WERI-Rb-1 (cell line): ENCODE data around the gene C12orf60.
A peak's percentile ranks its signal among the peaks of the same experiment; 100 is the strongest.

ENCODE experiments used
- DNase-seq: peaks from one replicate; pipeline ENCODE4 v3.0.0-alpha.2; 2020
- H3K27ac ChIP-seq: fragments of 250-450 bp; sonication (Bioruptor Pico); 2 replicates; pipeline ENCODE4 v1.5.1; 2020; ENCODE audit warnings: mild to moderate bottlenecking, moderate library complexity
- H3K27me3 ChIP-seq: fragments of 250-450 bp; sonication (Bioruptor Pico); 2 replicates; pipeline ENCODE4 v1.5.1; 2021; ENCODE audit warnings: mild to moderate bottlenecking, low read depth, moderate library complexity; ENCODE audit not compliant: insufficient read depth, severe bottlenecking
- H3K36me3 ChIP-seq: fragments of 250-450 bp; sonication (Bioruptor Pico); 2 replicates; pipeline ENCODE4 v1.5.1; 2020; ENCODE audit warnings: mild to moderate bottlenecking, moderate library complexity
- H3K4me3 ChIP-seq: 2 replicates; pipeline ENCODE4 v1.5.1; 2011; ENCODE audit warnings: low read depth, mild to moderate bottlenecking, control low read depth, low read length
- H3K9me3 ChIP-seq: fragments of 250-450 bp; sonication (Bioruptor Pico); 2 replicates; pipeline ENCODE4 v1.5.1; 2021; ENCODE audit warnings: mild to moderate bottlenecking, moderate library complexity; ENCODE audit not compliant: severe bottlenecking
- TF ChIP-seq, protein P1 (sequence below): IDR thresholded peaks from 2 replicates; pipeline ENCODE4 v1.5.1; 2011; ENCODE audit warnings: low read depth, mild to moderate bottlenecking, control low read depth, inconsistent platforms, low read length

C12orf60 gene

DNA sequence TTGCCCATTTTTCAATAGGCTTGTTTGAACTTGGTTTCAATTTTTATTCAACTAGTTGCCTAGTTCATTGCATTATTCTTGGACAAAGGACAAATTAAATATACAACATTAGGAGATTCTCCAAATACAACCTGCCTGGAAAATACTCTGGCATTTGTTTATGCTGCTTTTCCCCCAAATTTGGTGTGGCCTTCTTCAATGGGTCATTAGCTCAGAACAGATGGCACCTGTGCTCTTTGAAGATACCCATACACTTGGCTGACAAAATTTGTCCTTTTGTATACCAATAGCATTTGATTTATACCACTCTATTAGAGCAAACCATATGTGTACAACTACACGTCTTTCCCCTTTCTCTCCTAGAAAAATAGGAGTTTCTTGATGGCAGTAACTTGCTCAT is 35.9 kb upstream of the C12orf60 start:
- H3K27ac ChIP-seq: no peak overlapping the region
- H3K27me3 ChIP-seq: no peaks in the 10 kb centered on the region
- peaks cover 13% of the 10 kb centered on the region for H3K36me3 ChIP-seq
- no peak overlapping the region for H3K4me3 ChIP-seq
- H3K9me3 ChIP-seq: peaks cover 5% of the 10 kb centered on the region
- DNase-seq: no peak
- TF ChIP-seq, protein P1, sequence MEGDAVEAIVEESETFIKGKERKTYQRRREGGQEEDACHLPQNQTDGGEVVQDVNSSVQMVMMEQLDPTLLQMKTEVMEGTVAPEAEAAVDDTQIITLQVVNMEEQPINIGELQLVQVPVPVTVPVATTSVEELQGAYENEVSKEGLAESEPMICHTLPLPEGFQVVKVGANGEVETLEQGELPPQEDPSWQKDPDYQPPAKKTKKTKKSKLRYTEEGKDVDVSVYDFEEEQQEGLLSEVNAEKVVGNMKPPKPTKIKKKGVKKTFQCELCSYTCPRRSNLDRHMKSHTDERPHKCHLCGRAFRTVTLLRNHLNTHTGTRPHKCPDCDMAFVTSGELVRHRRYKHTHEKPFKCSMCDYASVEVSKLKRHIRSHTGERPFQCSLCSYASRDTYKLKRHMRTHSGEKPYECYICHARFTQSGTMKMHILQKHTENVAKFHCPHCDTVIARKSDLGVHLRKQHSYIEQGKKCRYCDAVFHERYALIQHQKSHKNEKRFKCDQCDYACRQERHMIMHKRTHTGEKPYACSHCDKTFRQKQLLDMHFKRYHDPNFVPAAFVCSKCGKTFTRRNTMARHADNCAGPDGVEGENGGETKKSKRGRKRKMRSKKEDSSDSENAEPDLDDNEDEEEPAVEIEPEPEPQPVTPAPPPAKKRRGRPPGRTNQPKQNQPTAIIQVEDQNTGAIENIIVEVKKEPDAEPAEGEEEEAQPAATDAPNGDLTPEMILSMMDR: no peak

DNA sequence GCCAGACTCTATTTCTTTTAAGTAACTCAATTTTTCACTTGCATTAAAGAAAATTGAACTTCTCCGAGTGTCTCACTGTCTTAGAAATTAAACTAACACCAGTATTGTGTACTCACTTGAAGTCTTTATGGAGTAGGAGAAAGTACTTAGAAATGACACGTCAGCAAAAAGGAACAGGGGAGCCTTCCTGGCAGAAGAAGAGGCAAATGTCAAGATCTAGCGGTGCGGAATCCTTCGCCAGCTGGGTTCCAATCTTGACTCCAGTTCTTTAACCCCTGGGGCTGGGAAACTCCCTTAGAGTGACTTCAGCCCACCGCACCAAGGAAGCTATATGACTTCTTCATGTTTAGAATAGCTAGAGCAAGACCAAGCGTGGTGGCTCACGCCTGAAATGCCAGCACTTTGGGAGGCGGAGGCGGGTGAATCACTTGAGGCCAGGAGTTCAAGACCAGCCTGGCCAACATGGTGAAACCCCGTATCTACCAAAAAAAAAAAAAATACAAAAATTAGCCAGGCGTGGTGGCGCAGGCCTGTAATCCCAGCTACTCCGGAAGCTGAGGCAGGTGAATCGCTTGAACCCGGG is 34.6 kb upstream of the C12orf60 start:
- TF ChIP-seq, protein P1: no peak
- peaks cover 13% of the 10 kb centered on the region for H3K36me3 ChIP-seq
- peak overlapping the region; percentile 98 for H3K27ac ChIP-seq
- peaks cover 5% of the 10 kb centered on the region for H3K9me3 ChIP-seq
- H3K4me3 ChIP-seq: peak overlapping the region; percentile 86
- no peaks in the 10 kb centered on the region for H3K27me3 ChIP-seq
- no peak for DNase-seq

DNA sequence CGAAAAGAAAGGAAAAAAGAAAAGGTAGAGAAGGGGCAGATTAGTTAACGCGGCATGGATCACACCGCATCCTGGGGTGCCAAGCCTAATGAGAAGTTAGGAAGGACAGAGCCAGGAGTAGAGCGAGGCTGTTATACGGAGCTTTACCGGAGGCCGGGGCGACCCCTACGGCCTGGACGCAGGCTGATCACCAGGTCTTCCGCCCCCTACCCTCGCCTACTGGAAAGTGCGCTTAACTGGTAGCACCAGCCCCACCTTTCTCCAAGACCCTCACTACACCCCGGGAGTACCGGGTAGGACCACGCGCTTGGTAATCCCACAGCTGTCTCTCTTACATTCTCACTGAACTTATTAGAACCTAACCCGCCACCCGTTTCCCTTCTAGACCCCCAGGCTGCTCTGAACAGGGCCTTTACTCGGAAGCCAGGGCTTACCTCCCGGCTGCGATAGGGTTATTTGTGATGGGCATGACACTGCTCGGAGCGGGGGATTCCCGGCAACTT is 34.0 kb upstream of the C12orf60 start:
- Histone ChIP-seq H3K27ac (peak overlapping the region; percentile 98), H3K9me3 (peaks cover 5% of the 10 kb centered on the region), H3K36me3 (peaks cover 13% of the 10 kb centered on the region), H3K4me3 (peak overlapping the region; percentile 86), H3K27me3 (no peaks in the 10 kb centered on the region)
- TF ChIP-seq, protein P1: peak; percentile 60
- peak; percentile 53 for DNase-seq

DNA sequence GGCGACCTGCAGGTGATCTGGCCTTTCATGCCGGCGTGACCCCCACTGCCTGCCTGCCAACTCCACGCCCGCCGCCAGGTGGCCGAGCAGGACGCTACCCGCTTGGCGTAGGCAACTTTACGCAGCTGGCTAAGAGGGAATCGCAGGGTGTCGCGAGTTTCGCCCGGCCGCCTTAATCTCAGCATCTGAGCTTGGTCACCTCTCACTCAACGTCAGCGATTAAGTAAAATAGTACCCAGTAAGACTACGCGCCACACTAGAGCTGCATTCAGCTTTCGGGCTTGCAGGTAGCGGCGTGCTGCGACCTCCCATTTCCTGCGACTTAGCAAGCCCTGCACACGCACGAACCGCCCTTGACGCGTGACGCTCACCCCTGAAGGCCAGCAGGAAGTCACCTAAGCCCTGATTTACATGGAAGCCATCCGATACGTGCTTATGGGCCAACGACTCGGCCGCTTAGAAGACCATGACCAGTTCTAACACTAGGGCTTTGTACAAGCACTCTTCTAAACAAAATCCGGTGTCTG is 33.4 kb upstream of the C12orf60 start:
- Histone ChIP-seq H3K27ac (peak overlapping the region; percentile 98), H3K27me3 (no peaks in the 10 kb centered on the region), H3K36me3 (peaks cover 11% of the 10 kb centered on the region), H3K9me3 (peaks cover 5% of the 10 kb centered on the region), H3K4me3 (peak overlapping the region; percentile 86)
- TF ChIP-seq, protein P1: peak; percentile 90
- peak; percentile 89 for DNase-seq

DNA sequence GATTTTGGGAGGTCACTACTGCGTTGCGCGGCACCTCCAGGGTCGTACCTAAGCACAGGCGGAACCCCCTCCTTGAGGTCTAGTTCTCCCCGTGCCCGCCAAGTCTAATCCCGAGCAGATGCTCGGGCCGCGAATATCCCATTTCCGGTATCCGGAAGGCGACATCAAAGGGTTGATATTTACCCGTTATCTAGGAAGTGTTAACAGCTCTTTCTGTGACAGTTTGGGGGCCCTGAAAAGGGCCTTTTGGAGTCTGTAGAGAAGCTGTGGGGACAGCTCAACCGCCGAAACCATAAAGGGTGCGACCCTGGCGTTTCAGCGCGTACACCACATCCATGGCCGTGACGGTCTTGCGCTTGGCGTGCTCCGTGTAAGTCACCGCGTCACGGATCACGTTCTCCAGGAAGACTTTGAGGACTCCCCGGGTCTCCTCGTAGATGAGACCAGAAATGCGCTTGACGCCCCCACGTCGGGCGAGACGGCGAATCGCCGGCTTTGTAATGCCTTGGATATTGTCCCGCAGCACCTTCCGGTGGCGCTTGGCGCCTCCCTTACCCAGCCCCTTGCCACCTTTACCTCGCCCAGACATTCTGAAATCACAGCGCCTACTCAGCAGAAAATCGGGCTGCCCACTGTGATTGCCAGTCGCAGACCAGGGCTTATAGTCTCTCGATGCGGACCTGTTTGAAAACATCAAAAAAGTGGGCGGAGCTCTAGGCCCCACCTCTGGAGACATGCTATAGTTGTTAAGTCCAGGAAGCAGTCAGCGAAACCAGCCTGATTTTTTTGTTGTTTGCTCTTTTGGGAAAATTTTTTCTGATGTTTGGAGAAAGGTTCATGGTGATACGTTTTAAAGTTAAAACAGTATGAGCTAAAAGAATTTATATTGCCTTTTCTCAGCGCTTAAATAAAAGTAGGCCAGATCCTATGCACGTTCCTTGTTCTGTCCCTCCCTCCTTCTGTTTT is 32.7 kb upstream of the C12orf60 start:
- Histone ChIP-seq H3K36me3 (peaks cover 4% of the 10 kb centered on the region), H3K4me3 (peak overlapping the region; percentile 86), H3K27me3 (no peaks in the 10 kb centered on the region), H3K27ac (peak overlapping the region; percentile 98), H3K9me3 (peaks cover 5% of the 10 kb centered on the region)
- peak; percentile 94 for DNase-seq
- TF ChIP-seq, protein P1: no peak
